PC-9 (cell line): ENCODE results near the gene KRT31. TPM values are rescaled to one million over a fixed set of nuclear protein-coding genes. Genes with fewer than 3 reads are reported as not detected.

ENCODE experiments used
- BruUV-seq: library from RNA; stranded (reverse); fragments of 400-500 nt; replicated peaks from 2 replicates; lab custom pipeline; 2021; lab: Mats Ljungman, UMichigan
- CTCF ChIA-PET: fragments of 300-600 bp; sonication (Branson Sonifier 250); formaldehyde crosslinking; loops from one replicate; lab custom pipeline; 2022; ENCODE audit warnings: antibody characterized with exemption; lab: Charles Lee
- POLR2A ChIA-PET: fragments of 300-600 bp; sonication (Branson Sonifier 250); formaldehyde crosslinking; loops from one replicate; lab custom pipeline; 2022; ENCODE audit warnings: antibody characterized with exemption; ENCODE audit not compliant: unreplicated experiment; lab: Charles Lee
- DNase-seq, 2 experiments: peaks; one replicate each; pipeline versions ENCODE4 v3.0.0 to v3.0.0-alpha.2; 2015 to 2022; ENCODE audit warnings: mixed read lengths in 1 of 2
- H2AFZ ChIP-seq: fragments of 200-600 bp; sonication (generic); 2 replicates; pipeline ENCODE4 v1.8.1; 2017; ENCODE audit warnings: antibody characterized with exemption
- H3F3A ChIP-seq: fragments of 200-600 bp; sonication (generic); 2 replicates; pipeline ENCODE4 v1.8.1; 2017; ENCODE audit warnings: antibody characterized with exemption, mild to moderate bottlenecking, low read depth; ENCODE audit not compliant: insufficient read depth
- H3K27ac ChIP-seq: fragments of 200-600 bp; sonication (generic); 2 replicates; pipeline ENCODE4 v1.6.1; 2016; ENCODE audit warnings: mixed run types
- H3K27me3 ChIP-seq: fragments of 200-600 bp; sonication (generic); 2 replicates; pipeline ENCODE4 v1.6.1; 2016; ENCODE audit warnings: low read depth, mixed run types; ENCODE audit not compliant: insufficient read depth
- H3K36me3 ChIP-seq: fragments of 200-600 bp; sonication (generic); 2 replicates; pipeline ENCODE4 v1.6.1; 2016; ENCODE audit warnings: low read depth, mixed run types
- H3K4me1 ChIP-seq: fragments of 200-600 bp; sonication (generic); replicated peaks from 2 replicates; pipeline ENCODE4 v1.6.1; 2016; ENCODE audit warnings: mixed run types; ENCODE audit not compliant: insufficient read depth
- H3K4me2 ChIP-seq: fragments of 200-600 bp; sonication (generic); 2 replicates; pipeline ENCODE4 v1.6.1; 2017; ENCODE audit warnings: mixed run types
- H3K4me3 ChIP-seq: fragments of 200-600 bp; sonication (generic); 2 replicates; pipeline ENCODE4 v1.6.1; 2016; ENCODE audit warnings: mixed run types
- H3K79me2 ChIP-seq: fragments of 200-600 bp; sonication (generic); 2 replicates; pipeline ENCODE4 v1.6.1; 2017; ENCODE audit warnings: low read depth, mixed run types
- H3K9me2 ChIP-seq: fragments of 200-600 bp; sonication (generic); 2 replicates; pipeline ENCODE4 v1.8.1; 2017; ENCODE audit warnings: mild to moderate bottlenecking; ENCODE audit not compliant: insufficient read depth
- H3K9me3 ChIP-seq: fragments of 200-600 bp; sonication (generic); 2 replicates; pipeline ENCODE4 v1.8.1; 2016; ENCODE audit warnings: low read depth; ENCODE audit not compliant: insufficient read depth
- H4K20me1 ChIP-seq: fragments of 200-600 bp; sonication (generic); 2 replicates; pipeline ENCODE4 v1.8.1; 2017; ENCODE audit not compliant: insufficient read depth
- EZH2 ChIP-seq: fragments of 200-600 bp; sonication (generic); IDR thresholded peaks from 2 replicates; pipeline ENCODE4 v1.8.0; 2017; ENCODE audit warnings: antibody characterized with exemption, low read depth
- intact Hi-C: fragments of 100-400 bp; cut with micrococcal nuclease; formaldehyde crosslinking; loops from one replicate; pipeline ENCODE4 v1.10.0; 2022; ENCODE audit not compliant: unreplicated experiment
- total RNA-seq: library from RNA; stranded (reverse); gene quantifications from 2 replicates; pipeline ENCODE4 v1.2.3, GENCODE V29; 2021
- TF ChIP-seq, protein P1 (sequence below): fragments of 200-600 bp; sonication (generic); conservative IDR thresholded peaks from 2 replicates; pipeline ENCODE4 v1.6.1; 2017; ENCODE audit warnings: mixed run types, antibody characterized with exemption, mild to moderate bottlenecking, moderate library complexity

Gene KRT31
- total RNA-seq, 1 experiment from 2014 or later = not detected

DNA sequence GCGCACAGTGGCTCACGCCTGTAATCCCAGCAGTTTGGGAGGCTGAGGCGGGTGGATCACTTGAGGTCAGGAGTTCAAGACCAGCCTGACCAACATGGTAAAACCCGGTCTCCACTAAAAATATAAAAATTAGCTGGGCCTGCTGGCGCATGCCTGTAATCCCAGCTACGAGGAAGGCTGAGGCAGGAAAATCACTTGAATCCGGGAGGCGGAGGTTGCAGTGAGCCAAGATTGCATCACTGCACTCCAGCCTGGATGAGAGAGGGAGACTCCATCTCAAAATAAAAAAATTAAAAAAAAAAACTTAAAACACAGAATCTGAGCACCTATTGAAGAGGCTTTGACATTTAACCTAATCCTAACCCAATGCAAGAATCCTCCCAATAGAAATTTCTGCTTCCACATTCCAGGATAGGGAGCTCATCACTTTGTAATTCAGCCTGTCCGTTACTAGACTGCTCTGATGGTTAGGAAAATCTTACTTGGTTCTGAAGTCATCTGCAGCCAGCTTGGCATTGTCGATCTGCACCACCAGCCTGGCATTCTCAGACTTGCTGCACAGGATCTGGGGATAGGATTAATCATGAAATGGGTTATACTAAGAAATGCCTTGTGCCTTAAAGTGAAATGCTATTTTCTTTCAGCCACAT is 29.9 kb downstream of the KRT31 start:
- Histone ChIP-seq H3K79me2 (no peaks in the 10 kb centered on the region), H3K36me3 (no peaks in the 10 kb centered on the region), H3K9me2 (no peaks in the 10 kb centered on the region), H4K20me1 (no peaks in the 10 kb centered on the region), H3K4me3 (no peak overlapping the region), H3K4me2 (no peak overlapping the region), H3K27ac (no peak overlapping the region), H3F3A (0 out of 2 replicates have a peak, but pooled peaks cover 6% of the 10 kb centered on the region), H3K4me1 (peaks cover 18% of the 10 kb centered on the region), H3K27me3 (no peaks in the 10 kb centered on the region), H3K9me3 (0 out of 2 replicates have a peak, but pooled peaks cover 4% of the 10 kb centered on the region), H2AFZ (no peak overlapping the region)
- intact Hi-C loops = no loop called here
- CTCF ChIA-PET = no interaction called here
- POLR2A ChIA-PET = interaction anchor here (0.6 to 0.7 kb wide), 2 partner anchors 9 to 28 kb away, joined by 3 to 9 read pairs; no protein-coding TSS in a partner anchor
- TF ChIP-seq, protein P1, sequence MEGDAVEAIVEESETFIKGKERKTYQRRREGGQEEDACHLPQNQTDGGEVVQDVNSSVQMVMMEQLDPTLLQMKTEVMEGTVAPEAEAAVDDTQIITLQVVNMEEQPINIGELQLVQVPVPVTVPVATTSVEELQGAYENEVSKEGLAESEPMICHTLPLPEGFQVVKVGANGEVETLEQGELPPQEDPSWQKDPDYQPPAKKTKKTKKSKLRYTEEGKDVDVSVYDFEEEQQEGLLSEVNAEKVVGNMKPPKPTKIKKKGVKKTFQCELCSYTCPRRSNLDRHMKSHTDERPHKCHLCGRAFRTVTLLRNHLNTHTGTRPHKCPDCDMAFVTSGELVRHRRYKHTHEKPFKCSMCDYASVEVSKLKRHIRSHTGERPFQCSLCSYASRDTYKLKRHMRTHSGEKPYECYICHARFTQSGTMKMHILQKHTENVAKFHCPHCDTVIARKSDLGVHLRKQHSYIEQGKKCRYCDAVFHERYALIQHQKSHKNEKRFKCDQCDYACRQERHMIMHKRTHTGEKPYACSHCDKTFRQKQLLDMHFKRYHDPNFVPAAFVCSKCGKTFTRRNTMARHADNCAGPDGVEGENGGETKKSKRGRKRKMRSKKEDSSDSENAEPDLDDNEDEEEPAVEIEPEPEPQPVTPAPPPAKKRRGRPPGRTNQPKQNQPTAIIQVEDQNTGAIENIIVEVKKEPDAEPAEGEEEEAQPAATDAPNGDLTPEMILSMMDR = no peak
- TF ChIP-seq EZH2 = no peak
- BruUV-seq = no TSS peak
- DNase-seq = peak in 1 of 2 experiments; percentile 46

DNA sequence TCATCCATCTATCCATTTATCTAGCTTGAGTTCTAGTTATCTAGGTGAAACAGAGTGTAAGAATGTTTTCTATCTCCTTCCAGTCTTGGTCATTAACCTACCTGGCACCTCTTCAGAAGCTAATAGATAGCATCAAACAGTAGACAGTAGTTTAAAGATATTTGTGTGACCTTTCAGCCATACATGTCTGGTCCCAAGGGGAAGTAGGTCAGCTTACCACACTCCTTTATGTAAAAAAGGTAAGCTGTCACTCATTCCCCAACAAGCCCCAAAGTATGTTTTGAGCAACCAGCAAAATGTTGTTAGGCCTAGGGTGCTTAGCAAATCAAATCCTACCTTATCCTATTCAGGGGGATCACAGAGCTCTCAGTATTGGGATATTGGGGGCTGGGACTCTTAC is 31.3 kb downstream of the KRT31 start:
- no TSS peak for BruUV-seq
- intact Hi-C loops = no loop called here

DNA sequence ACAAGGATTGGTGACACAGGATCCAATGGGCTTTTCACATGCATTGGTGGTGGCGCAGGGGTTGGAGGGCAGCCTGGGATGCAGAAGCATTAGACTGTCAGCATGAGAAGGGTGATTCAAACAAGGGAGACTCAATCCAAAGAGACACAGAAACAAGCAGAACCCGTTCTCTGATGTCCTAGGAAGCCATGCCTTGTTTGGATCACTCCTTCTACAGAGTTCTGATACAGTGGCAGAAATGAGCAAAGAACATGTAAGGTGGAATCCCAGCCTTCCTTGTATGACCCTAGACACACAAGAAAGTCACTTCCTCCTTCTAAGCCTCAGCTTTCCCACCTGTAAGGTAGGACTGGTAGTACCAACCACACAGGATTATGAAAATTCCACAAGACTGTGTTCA is 33.5 kb downstream of the KRT31 start:
- H4K20me1 ChIP-seq = no peaks in the 10 kb centered on the region
- H3K79me2 ChIP-seq = no peaks in the 10 kb centered on the region
- no peaks in the 10 kb centered on the region for H3K9me2 ChIP-seq
- H3K27me3 ChIP-seq = no peaks in the 10 kb centered on the region
- 0 out of 2 replicates have a peak, but pooled peaks cover 3% of the 10 kb centered on the region for H3K9me3 ChIP-seq
- POLR2A ChIA-PET = no interaction called here
- H3K4me2 ChIP-seq = no peak overlapping the region
- H3K4me3 ChIP-seq = no peak overlapping the region
- H3F3A ChIP-seq = peaks cover 26% of the 10 kb centered on the region
- BruUV-seq = no TSS peak
- intact Hi-C loops = no loop called here
- no peak for TF ChIP-seq EZH2
- TF ChIP-seq, protein P1 = no peak
- no peak overlapping the region for H3K27ac ChIP-seq
- H2AFZ ChIP-seq = no peak overlapping the region; the same call in 1 of the 2 replicates
- H3K4me1 ChIP-seq = peaks cover 51% of the 10 kb centered on the region
- H3K36me3 ChIP-seq = no peaks in the 10 kb centered on the region
- CTCF ChIA-PET = no interaction called here
- peak in 1 of 2 experiments; percentile 44 for DNase-seq

More for the DNA sequence above, 31.3 kb downstream of the KRT31 start:
- Histone ChIP-seq H3K27me3 (no peaks in the 10 kb centered on the region), H2AFZ (no peak overlapping the region), H4K20me1 (no peaks in the 10 kb centered on the region), H3K79me2 (no peaks in the 10 kb centered on the region), H3K4me1 (peaks cover 33% of the 10 kb centered on the region), H3K4me2 (no peak overlapping the region), H3K9me3 (0 out of 2 replicates have a peak, but pooled peaks cover 3% of the 10 kb centered on the region), H3K36me3 (no peaks in the 10 kb centered on the region), H3F3A (peaks cover 14% of the 10 kb centered on the region), H3K4me3 (no peak overlapping the region), H3K27ac (no peak overlapping the region), H3K9me2 (no peaks in the 10 kb centered on the region)
- POLR2A ChIA-PET = interaction anchor here (0.7 kb wide), 1 partner anchor 128 kb away, joined by 3 read pairs; no protein-coding TSS in a partner anchor
- CTCF ChIA-PET = no interaction called here
- TF ChIP-seq, protein P1 = no peak
- no peak for TF ChIP-seq EZH2
- DNase-seq = no peak
